Body of pancreas (tissue), 4 donors: ENCODE measurements around the gene SLC34A1. TPM values are rescaled to one million over a fixed set of nuclear protein-coding genes. Genes with fewer than 3 reads are reported as not detected.
A peak's percentile ranks its signal among the peaks of the same experiment; 100 is the strongest.

Experiments used
- ATAC-seq: fragments of 150-250 bp; one replicate; pipeline ENCODE4 v1.9.1; 2016
- DNase-seq, 4 donors: peaks; one replicate each; pipeline ENCODE4 v3.0.0-alpha.2; 2019
- H3K27ac ChIP-seq, 4 donors: fragments of 200-600 bp; sonication (generic); 1 replicate in 3 of 4; 2 replicates in 1 of 4; pipeline versions ENCODE4 v1.5.1 to v1.6.1; 2016 to 2019; ENCODE audit warnings: mild to moderate bottlenecking in 1 of 4, mixed read lengths in 1 of 4, moderate library complexity in 1 of 4
- H3K27me3 ChIP-seq, 2 donors: fragments of 200-600 bp; sonication (generic); one replicate each; pipeline ENCODE4 v1.6.0; 2016; ENCODE audit warnings: mild to moderate bottlenecking in 1 of 2
- H3K36me3 ChIP-seq, 2 donors: fragments of 200-600 bp; sonication (generic); replicated peaks in 1 of 2; 2 replicates each; pipeline ENCODE4 v1.5.1; 2016; ENCODE audit warnings: low read depth in 2 of 2; ENCODE audit not compliant: insufficient read depth in 1 of 2
- H3K4me1 ChIP-seq: fragments of 200-600 bp; sonication (generic); one replicate; pipeline ENCODE4 v1.6.0; 2016
- H3K4me3 ChIP-seq, 2 donors: fragments of 200-600 bp; sonication (generic); 1 replicate in 1 of 2; 2 replicates in 1 of 2; pipeline ENCODE4 v1.5.1; 2016 to 2019
- H3K9me3 ChIP-seq, 3 donors: fragments of 200-600 bp; sonication (generic); 1 replicate in 2 of 3; 2 replicates in 1 of 3; pipeline ENCODE4 v1.5.1; 2016
- POLR2A ChIP-seq, 3 donors: fragments of 450-650 bp; IDR thresholded peaks; one replicate each; pipeline ENCODE4 v1.6.1; 2016; ENCODE audit warnings: antibody characterized with exemption in 3 of 3, mild to moderate bottlenecking in 2 of 3
- WGBS, 2 donors: methylation state at CpG; one replicate each; pipeline ENCODE4 v1.1.5; 2017; 5-methylcytosine and 5-hydroxymethylcytosine counted together
- intact Hi-C: fragments of 100-400 bp; cut with DNase I; formaldehyde crosslinking; loops from one replicate; pipeline ENCODE4 v1.15.1; 2023
- total RNA-seq, 2 donors: library from RNA; depleted of rRNA; stranded (reverse); fragments of >200 nt; gene quantifications; one replicate each; pipeline ENCODE4 v1.1.0, GENCODE V29; 2016
- TF ChIP-seq, protein P1 (sequence below), 7 experiments: fragments of 450-650 bp in 4 of 7; fragments of 200-600 bp in 3 of 7; sonication (generic) in 3 of 7; IDR thresholded peaks; one replicate each; pipeline ENCODE4 v1.5.1; 2016 to 2019; ENCODE audit warnings: antibody characterized with exemption in 7 of 7

The SLC34A1 gene
- total RNA-seq, 2 donors from 2014 or later: not detected

DNA sequence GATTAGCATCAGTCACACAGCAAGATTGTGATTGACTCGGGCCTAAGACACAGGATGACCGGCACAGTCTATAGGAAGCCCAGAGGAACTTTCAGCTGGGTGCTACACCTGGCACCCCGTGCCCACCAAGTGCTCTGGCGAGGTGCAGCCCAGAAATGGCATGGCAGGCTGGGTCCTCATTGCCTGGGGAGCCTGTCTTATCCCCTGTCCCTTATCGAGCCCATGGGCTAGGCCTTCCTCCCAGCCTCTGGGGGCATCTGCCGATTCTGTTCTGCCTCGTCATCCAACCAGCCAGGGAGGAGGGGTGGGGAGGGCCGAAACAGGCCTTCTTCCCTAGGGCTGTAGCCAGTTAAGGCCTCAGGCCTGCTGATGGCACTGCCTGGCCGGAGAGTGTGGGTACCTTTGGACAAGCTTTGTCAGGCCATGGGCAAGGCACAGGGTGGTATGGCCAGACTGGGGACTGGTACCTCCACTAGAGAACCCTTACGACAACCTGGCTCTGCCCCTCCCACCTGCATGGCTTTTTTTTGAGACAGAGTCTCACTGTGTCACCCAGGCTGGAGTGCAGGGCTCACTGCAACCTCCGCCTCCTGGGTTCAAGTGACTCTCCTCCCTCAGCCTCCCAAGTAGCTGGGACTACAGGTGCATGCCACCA, 43.8 kb downstream of the SLC34A1 start:
- WGBS, 2 donors: 65 to 75% methylated on average over 5 to 11 of the region's 11 CpGs
- Histone ChIP-seq H3K27me3 (no peaks in the 10 kb centered on the region), H3K4me3 (no peak overlapping the region), H3K4me1 (peaks cover 23% of the 10 kb centered on the region), H3K27ac (no peak overlapping the region), H3K36me3 (peaks cover 0 to 7% of the 10 kb centered on the region in 2 donors), H3K9me3 (no peaks in the 10 kb centered on the region)
- no peak for ATAC-seq
- intact Hi-C loops: no loop called here
- no peak for DNase-seq
- TF ChIP-seq POLR2A (IDR thresholded peaks at IDR 0.05): no peak
- TF ChIP-seq, protein P1, sequence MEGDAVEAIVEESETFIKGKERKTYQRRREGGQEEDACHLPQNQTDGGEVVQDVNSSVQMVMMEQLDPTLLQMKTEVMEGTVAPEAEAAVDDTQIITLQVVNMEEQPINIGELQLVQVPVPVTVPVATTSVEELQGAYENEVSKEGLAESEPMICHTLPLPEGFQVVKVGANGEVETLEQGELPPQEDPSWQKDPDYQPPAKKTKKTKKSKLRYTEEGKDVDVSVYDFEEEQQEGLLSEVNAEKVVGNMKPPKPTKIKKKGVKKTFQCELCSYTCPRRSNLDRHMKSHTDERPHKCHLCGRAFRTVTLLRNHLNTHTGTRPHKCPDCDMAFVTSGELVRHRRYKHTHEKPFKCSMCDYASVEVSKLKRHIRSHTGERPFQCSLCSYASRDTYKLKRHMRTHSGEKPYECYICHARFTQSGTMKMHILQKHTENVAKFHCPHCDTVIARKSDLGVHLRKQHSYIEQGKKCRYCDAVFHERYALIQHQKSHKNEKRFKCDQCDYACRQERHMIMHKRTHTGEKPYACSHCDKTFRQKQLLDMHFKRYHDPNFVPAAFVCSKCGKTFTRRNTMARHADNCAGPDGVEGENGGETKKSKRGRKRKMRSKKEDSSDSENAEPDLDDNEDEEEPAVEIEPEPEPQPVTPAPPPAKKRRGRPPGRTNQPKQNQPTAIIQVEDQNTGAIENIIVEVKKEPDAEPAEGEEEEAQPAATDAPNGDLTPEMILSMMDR (IDR thresholded peaks at IDR 0.05): no peak

DNA sequence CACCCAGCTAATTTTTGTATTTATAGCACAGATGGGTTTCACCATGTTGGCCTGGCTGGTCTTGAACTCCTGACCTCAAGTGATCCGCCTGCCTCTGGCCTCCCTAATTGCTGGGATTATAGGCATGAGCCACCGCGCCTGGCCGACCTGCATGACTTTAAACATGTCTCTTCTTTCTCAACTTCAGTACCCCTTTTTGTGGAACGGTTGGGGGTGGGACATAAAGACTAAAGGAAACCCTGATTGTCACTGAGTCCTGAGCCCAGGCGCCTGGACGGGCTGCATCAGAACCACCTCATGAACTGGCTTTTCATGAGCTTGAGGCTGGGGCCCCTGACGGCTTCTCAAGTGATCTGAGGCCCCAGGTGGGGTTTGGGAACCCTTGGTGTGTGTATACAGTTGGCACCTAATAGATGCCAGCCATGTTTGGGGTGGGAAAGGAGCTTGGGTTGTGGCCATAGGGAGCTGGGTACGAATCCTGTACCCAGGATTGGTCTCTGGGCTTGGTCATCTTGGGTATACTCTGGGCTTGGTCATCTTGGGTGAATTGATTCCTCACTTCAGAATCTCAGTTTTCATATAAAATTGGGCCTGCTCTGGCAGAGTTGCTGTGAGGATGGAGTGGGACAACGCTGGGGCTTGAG, 44.5 kb downstream of the SLC34A1 start:
- Histone ChIP-seq H3K9me3 (no peaks in the 10 kb centered on the region), H3K4me3 (no peak overlapping the region), H3K27me3 (no peaks in the 10 kb centered on the region), H3K36me3 (peaks cover 0 to 10% of the 10 kb centered on the region in 2 donors), H3K27ac (peak overlapping the region in 1 of 4 donors; percentile 14), H3K4me1 (peaks cover 23% of the 10 kb centered on the region)
- WGBS, 2 donors: 73 to 87% methylated on average over 10 of the region's 10 CpGs
- DNase-seq (no peak), ATAC-seq (no peak)
- intact Hi-C loops: no loop called here
- TF ChIP-seq, protein P1 (IDR thresholded peaks at IDR 0.05): no peak
- TF ChIP-seq POLR2A (IDR thresholded peaks at IDR 0.05): no peak

DNA sequence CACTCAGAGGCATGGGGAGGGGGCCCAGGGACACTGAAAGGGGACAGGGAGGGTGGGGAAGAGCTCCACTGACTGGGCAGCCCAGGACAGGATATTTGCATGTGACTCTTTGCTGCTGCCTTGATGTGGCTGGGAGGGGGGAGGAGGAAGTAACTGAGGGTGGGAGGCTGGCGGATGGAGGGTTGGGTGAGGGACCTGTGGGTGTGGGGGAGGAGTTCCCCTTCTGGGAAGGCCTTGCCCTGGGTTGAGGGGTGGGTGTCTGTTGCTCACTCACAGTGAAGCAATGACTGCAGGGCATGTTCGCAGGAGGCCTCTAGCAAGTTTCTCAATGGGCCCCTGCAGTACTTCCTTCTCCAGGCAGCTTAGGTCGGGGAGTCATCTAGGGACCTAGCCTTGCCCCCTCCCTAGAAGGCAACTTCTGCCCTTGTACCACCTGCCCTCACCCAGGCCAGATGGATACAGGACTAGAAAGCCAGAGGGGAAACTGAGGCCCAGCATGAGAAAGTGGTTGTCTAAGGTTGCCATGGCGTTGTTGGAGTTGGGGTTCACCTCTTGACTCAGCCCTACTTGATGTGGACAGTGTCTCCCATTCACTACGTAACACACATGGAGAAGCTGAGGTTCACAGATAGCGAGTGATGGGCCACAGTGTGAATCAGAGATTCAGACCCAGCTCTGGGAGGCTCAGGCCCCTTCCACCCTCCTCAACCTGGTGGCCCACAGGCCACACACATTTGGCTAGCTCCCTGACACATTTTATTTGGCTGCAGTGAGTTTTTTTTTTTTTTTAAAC, 45.2 kb downstream of the SLC34A1 start:
- peaks cover 23% of the 10 kb centered on the region for H3K4me1 ChIP-seq
- no peaks in the 10 kb centered on the region for H3K9me3 ChIP-seq
- no peak overlapping the region for H3K4me3 ChIP-seq
- WGBS, 2 donors: 76 to 93% methylated on average over 6 of the region's 6 CpGs
- no peaks in the 10 kb centered on the region for H3K27me3 ChIP-seq
- intact Hi-C loops: no loop called here
- DNase-seq (peak in 3 of 4 donors; percentile 24 to 80 (median 29)), ATAC-seq (no peak)
- TF ChIP-seq, protein P1 (IDR thresholded peaks at IDR 0.05): no peak
- no peak for TF ChIP-seq POLR2A (IDR thresholded peaks at IDR 0.05)
- peaks cover 0 to 16% of the 10 kb centered on the region in 2 donors for H3K36me3 ChIP-seq
- H3K27ac ChIP-seq: peak overlapping the region in 1 of 4 donors; percentile 14

DNA sequence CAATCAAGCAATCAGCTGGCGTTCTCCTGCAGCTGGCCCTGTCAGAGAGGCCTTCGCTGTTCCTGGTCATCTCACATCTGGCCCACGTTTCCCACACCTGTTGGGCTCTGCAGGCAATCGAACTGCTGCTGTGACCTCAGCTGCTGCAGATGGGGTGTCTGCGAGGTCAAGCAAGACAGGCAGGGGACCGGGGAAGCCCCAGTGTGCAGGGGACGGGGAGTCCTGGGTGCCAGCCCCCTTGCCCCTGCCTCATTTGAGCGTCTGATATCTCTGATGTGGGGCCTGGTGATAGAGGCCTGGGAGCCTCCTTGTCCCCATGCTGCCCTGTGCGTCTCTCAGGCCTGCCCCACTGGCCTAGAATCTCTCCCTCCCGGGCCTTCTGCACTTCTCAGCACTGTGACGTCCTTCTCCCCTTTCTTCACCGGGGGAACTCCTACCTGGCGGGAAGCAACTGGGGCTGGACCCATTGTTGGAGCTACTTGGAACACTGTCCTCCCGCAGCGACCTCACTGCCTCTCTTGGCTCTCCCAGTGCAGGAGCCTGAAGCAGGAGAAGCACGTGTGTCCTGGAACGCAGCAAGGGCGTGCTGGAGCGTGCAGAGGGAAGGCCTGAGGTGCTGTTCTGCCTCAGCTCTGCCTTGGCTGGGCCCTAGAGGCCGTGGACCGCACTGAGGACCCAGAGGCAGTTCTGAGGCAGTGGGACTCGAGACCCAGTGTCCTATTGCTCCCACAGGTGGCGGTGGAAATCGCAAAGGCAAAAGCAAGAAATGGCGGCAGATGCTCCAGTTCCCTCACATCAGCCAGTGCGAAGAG, 46.1 kb downstream of the SLC34A1 start:
- 84 to 86% methylated on average over 20 to 26 of the region's 26 CpGs for WGBS, 2 donors
- ATAC-seq (no peak), DNase-seq (no peak)
- Histone ChIP-seq H3K27ac (no peak overlapping the region), H3K4me1 (peaks cover 21% of the 10 kb centered on the region), H3K36me3 (peaks cover 0 to 20% of the 10 kb centered on the region in 2 donors), H3K27me3 (no peaks in the 10 kb centered on the region), H3K4me3 (no peak overlapping the region), H3K9me3 (no peaks in the 10 kb centered on the region)
- intact Hi-C loops: no loop called here
- TF ChIP-seq POLR2A (IDR thresholded peaks at IDR 0.05): no peak
- TF ChIP-seq, protein P1 (IDR thresholded peaks at IDR 0.05): no peak
